Inferior parietal cortex (tissue), 1 donor: ENCODE measurements around the gene MAP4K4.

Source experiments
- DNase-seq: peaks from one replicate; pipeline ENCODE4 v3.0.0-alpha.2; 2016; ENCODE audit errors: extremely low spot score

Gene MAP4K4

GRCh38 chr2:101788995-101789970 lies 91.8 kb downstream of the MAP4K4 start:
- no peak for DNase-seq

GRCh38 chr2:101790416-101790815 lies 92.9 kb downstream of the MAP4K4 start:
- DNase-seq = no peak

DNA sequence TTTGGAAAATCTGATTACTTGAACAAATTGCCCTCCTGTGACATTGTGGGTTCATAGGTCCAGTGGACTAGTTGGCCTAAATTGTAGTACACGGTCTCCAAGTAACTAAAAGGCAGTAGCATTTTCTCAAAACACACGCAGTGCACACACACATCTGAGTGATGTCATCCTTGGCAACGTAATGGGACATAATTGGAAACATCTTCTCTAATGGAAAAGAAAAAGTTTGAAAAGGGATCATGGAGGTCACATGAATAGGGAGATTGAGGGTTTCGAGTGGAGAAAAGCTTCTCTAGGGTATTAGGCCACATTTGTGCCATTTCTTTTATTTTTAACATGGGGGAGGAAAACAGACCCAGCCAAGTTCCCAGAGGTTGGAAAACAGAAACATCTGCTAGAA lies 93.3 kb downstream of the MAP4K4 start:
- no peak for DNase-seq

- DNase-seq = no peak
Measured at GRCh38 chr2:101792208-101792607, 94.7 kb downstream of the MAP4K4 start.

DNA sequence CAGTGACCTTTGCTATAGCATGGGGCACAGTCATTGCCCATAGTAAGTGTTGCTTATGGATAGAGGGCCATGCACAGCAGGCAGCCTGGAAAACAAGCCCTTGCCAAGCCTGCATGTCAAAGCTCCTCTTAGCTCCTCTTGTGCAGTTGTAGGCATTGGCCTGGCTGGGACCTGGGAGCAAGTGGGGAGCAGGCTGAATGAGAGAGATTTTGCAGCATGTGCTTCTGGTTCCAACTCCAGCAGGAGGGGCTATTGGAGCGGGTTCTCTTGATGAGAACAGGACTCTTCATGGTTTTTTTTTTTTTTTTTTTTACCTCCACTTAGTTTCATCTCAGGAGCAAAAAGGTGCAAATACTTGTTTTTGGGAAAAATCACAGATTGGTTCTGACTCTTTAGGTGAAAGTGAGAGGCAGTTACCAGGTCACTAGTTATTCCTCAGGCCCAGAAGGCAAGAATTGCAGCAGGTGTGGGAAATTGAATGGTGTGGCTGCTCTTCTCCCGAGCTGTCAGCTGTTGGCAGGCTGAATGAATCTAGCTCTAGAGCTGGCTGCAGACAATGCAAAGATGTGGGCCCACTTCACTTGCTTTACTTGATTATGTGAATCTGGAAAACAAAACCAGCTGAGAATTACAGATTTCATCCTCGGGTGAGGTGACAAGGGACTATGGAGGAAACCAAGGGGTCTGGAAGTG lies 95.9 kb downstream of the MAP4K4 start:
- no peak for DNase-seq

- DNase-seq = no peak
Measured at GRCh38 chr2:101794141-101794540, 96.6 kb downstream of the MAP4K4 start.

GRCh38 chr2:101795033-101795432 lies 97.5 kb downstream of the MAP4K4 start:
- no peak for DNase-seq

- no peak for DNase-seq
Measured at GRCh38 chr2:101796825-101797600, 99.5 kb downstream of the MAP4K4 start.

- no peak for DNase-seq
Measured at GRCh38 chr2:101801496-101801895, 104.0 kb downstream of the MAP4K4 start.

GRCh38 chr2:101802329-101802728 lies 104.8 kb downstream of the MAP4K4 start:
- DNase-seq = no peak

DNA sequence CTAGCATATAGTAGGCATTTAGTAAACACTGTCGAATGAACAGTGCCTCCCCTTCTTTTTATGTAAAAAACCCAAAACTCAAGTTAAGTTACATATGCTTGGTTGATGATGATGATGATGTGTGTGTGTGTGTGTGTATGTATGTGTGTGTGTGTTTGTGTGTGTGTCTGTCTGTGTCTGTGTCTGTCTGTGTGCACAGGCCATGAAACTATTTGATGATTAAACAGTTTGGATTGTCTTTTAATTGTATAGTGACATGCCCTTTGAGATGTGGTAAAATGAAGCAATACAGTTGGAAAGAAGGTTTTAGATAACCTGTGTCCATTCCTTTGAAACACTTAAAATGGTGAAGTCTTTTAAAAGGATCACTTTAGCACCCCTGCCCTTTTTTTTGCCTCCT lies 105.6 kb downstream of the MAP4K4 start:
- no peak for DNase-seq

DNA sequence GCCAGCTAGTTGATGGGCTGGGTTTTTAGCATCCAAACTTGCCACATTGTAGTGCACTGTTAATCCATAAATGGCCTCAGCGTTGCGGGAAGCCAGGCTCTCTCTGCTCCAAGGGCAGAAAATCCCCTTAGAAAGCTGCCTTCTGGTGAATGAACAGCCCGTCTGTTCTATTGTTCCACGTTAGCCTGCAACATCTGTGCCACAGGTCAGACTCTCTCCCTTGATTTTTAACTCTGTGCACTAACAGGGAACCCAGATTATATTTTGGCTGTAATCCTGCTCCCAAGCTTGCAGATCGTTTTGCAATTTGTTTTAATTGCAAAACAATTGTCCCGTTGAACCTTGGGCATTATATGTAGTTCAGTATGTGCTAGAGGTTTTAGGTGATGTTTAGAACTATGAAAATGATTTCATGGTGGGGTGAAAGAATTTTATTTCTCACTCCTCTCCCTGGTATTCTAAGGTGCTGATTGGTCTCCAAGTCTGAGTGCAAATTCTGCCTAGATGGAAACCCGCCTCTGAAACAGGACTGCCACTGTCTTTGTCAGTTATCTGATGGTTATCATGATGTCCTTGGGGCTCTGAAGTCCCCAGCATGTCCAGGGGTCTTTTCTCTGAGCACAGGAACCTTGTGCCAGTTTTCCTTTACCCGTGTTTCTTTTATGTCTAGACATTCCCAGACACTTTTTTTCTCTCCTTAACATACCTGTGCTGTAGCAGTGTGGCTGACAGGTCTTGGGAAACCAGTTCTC lies 106.6 kb downstream of the MAP4K4 start:
- DNase-seq = no peak

- no peak for DNase-seq
Measured at GRCh38 chr2:101805152-101806088, 107.9 kb downstream of the MAP4K4 start.

DNA sequence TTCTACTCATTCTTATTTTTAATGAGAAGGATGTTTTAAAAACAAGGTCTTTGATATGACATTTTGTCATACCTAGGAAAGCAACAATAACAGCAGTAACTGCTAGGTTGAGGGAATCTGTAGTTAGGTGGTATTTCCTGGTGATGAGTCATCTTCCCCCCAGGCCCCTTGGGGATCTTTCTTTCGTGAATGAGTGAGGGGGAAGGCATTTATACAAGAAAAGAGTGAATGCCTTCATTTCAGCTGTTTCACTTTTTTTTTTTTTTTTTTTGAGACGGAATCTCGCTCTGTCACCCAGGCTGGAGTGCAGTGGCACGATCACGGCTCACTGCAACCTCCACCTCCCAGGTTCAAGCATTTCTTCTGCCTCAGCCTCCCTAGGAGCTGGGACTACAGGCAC lies 108.6 kb downstream of the MAP4K4 start:
- no peak for DNase-seq

GRCh38 chr2:101806701-101807100 lies 109.2 kb downstream of the MAP4K4 start:
- no peak for DNase-seq

- DNase-seq = no peak
Measured at GRCh38 chr2:101807242-101807641, 109.7 kb downstream of the MAP4K4 start.

GRCh38 chr2:101808006-101808562 lies 110.6 kb downstream of the MAP4K4 start:
- DNase-seq = no peak

DNA sequence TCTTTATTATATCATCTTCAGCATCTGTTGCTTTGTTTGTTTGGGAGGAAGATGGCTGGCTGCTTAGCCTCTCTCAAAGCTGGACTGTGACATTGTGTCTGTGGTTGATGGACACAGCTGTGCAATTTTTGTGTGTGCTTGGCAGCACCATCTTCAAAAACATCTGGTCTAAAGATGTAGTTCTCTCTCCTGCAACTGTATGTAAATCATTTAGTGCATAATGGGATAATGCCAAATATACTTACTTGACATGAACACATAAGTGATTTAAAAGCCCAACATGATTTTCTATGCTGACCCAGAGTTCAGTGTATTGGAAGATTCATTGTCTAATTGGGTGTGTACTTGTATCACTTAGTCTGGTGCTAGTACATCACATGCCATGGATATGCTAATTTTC lies 112.2 kb downstream of the MAP4K4 start:
- DNase-seq = peak; percentile 5

DNA sequence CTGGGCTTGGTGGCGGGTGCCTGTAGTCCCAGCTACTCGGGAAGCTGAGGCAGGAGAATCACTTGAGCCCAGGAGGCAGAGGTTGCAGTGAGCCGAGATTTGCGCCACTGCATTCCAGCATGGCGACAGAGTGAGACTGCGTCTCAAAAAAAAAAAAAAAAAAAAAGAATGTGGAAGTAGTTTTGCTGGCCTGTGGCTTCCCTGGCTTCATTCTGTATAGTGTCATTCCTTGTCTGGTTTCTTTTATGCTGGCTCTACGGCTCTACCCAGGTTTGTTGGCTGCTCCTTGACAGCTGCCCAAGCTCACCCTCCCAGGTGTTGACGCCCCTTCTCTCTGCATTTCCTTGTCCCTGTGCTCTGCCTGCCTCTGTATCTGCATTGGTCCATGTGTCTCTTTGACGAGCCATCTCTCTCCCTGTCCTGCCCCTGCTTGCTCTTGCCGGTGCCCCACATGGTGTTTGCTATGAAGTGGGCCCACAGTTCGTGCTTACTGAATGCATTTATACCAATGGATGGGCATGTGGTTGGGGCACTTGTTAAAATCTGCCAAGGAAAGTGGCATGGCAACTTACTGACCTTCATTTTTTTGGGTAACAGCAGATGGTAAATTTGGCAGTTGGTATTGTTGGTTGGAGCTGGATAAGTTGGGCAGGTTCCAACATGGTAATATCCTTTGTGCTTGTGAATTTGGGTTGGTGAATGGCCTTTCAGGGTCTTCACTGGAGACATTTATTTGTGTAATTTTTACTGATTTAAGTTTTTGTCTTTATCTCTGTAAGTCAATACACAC lies 113.9 kb downstream of the MAP4K4 start:
- no peak for DNase-seq
